ENCODE measurements around the gene C1QTNF6.
"Not testable (repeated sequence)": the region's sequence is repeated elsewhere in the genome, so short reads cannot be mapped to it uniquely, and the experiment has no call there.

Gene C1QTNF6

DNA sequence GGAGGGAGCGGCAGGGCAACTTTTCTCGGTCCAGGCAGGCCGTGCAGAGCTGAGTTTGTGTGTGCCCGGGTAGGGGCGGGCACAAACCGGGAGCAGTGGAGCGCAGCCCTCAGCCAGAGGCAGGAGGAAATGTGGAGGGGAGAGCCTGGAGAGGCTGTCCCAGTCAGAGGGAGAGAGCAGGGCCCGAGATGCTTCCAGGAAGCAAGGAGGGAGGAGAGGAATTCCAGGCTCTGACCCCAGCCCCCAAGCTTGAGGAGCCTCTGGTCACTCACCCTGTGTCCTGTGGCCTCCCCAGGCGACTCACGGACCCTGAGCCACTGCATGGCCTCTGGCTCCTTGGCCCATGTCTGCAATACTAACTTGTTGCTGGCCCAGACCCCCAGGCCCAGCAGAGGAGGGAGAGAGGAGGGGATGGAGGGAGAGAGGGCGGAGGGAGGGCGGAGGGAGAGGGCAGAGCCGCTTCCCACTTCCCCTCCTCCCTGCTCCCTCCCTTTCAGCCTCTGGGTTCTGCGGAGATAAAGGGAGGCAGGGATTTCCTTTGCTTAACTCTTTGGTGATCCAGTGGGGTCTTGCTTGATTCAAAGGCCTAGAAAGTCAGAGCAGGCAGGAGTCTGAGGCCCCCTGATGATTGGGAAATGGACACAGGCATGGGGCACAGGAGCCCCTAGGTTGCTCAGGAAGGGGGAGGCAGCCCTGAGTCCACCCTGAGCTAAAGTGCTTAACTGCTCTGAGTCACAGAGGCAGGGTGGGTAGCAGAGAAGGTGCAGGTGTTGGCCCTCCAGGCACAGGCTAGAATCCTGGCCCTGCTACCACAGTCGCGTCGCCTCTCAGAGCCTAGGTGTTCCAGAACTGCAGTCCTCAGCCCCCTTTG, at the start of gene C1QTNF6:
C1QTNF6 (minus strand) TSS at position 357 of the 871 bp plus-strand sequence; CDS start at position 323, 34 bp downstream.
- DNase-seq (ENCODE audit: insufficient read length, low spot score), result no peak
- FAIRE-seq, result no peak

DNA sequence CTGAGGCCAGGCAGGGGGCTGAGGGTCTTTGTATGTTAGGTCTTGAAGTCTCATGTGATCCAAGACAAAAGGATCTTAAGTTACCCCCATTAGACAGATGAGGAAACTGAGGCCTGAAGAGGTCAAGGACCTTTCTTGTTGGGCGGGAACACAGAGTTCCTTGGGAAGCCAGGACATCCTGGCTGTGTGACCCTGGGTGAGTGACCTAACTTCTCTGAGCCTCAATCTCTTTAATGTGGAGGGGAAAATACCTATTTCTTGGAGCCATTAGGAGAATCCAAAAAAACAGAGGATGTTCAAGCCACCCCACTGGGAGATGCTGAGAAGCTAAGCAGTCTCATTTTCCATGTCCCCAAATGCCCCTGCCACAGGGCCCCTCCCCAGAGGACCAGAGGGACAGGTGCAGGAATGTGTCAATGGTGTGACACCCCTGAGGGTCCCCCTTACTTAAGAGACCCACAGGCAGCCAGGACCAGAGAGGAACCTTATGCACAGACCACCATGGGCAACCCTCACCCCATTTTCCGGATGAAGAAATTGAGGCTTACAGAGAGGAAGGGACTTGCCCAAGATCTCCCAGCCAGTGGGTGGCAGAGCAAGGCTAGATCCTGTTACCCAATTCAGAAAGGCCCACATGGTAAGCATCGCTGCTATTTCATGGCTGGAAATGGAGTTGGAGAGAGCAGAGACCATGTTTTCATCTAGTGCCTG, 48.0 kb upstream of the C1QTNF6 start:
- FAIRE-seq (no peak), DNase-seq (ENCODE audit: insufficient read length, low spot score) (no peak)

DNA sequence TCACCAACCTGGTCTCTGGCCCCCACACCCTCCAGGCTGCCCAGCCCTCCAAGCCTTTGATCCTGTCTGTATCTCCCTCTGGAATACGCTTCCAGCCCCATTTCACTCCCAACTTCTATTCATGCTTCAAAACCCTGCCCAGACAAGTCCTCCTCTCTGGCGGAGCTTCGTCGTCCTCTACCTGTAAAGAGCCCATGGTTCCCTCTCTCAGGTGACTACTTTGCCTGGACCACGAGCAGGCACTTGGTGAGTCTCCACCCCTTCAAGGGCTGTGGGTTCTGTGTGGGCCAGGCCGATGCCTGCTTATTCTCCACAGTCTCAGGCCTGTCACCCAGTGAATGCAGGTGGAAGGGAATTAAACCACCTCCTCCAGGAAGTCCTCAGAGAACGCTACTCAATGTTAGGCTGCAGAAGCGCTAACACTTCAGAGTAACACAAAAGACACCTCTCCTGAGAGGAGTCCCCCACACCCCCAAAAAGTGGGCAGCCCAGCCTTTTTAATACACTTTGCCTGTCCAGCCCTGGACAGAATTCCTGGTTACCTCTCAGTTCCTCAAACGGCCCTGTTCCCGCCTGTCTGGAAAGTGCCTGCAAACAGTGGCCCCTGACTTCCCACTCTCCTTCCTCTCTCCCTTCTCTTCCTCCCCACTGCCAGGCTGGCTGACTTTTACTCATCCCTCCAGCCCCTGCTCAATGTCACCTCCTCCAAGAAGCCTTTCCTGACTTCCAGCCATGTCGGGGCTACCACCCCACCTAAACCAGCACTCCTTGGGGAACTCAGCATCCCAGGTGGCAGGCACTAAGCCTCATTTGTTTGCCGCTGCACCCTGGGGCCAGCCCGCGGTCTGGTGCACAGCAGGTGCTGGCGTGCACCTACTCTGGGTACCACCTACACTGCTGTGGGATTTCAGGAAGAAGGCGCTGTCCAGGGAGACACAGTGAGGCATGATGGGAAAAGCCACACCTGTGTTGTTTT, 47.0 kb upstream of the C1QTNF6 start:
- FAIRE-seq (no peak), DNase-seq (ENCODE audit: insufficient read length, low spot score) (no peak)

DNA sequence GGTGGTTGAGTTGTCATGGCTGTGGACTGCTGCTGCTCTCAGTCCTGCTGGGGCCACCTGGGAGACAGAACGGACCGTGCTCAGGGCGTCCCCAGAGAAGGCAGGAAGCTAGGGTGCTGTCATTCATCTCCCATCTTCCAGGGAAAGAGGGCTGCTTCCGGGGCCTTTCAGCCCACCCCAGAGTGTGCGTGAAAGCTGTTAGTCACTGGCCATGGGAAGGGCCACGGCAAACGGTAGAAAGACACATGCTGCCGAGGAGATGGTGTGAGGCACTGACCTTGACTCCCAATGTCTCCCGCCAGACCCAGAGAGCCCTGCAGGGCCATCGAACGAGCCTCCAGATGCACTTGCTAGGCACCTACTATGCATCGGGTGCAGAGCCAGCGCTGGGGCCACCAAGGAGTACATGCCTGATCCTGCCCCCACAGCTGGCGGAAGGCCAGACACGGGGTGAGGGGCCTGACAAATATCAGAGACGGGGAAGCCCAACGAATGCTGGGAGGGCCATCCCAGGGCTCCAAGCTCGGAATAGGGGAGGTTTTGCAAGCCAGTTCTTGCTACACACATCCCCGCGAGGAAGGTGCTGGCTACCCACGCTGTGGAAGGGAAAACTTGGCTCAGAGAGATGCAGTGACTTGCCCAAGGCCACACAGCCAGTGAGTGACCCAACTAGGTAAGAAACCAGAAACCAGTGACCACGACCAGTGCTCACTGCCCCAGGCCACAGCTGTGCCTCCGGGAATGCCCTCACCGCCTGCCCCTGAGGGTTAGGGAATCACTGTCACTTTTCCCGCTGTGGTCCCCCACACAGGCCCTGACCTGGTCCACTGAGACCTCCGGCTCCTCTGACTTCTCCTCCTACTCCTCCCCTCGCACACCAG, 45.9 kb upstream of the C1QTNF6 start:
- DNase-seq (ENCODE audit: insufficient read length, low spot score) (no peak), FAIRE-seq (no peak)

- not testable (repeated sequence) for DNase-seq (ENCODE audit: insufficient read length, low spot score); FAIRE-seq
These were observed 45.3 kb upstream of the C1QTNF6 start for GRCh38 chr22:37233371-37233750.

- DNase-seq (ENCODE audit: insufficient read length, low spot score), result no peak
- FAIRE-seq, result no peak
These were observed 44.3 kb upstream of the C1QTNF6 start for GRCh38 chr22:37232140-37232998.

DNA sequence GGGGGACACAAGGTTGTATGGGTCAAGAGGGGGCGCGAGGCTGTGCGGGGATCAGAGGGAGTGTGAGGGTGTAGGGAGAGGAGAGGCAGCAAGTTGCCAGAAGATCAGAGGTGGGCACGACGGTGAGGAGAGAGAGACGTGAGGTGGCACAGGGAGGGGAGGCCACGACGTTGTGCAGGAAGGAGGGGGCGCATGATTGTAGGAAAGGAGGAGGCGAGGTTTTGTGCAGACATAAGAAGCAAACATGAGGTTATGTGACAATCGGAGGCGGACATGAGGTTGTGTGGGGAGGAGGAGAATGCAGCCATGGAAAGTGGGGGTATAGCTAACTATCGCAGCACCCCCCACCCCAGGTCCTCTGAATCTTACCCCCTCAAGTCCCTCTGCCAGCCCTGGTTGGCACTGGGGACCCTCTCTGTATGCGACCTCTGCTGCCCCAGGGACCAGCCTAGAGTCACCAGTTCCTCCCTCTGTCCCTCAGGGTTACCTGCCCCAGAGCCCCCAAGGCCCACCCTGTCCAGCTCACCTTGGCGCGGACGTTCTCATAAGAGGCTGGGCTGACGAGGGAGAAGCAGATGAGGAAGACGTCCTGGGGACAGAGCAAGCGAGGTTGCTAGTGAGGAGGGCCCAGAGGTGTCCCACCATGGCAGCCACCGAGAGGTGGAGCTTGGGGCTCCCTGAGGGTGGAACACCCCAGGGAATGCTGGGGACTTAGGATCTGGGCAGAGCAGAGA, 43.5 kb upstream of the C1QTNF6 start:
- DNase-seq (ENCODE audit: insufficient read length, low spot score) (no peak), FAIRE-seq (no peak)

- no peak for DNase-seq (ENCODE audit: insufficient read length, low spot score)
- FAIRE-seq, result no peak
These were observed 42.8 kb upstream of the C1QTNF6 start for GRCh38 chr22:37230673-37231405.

DNA sequence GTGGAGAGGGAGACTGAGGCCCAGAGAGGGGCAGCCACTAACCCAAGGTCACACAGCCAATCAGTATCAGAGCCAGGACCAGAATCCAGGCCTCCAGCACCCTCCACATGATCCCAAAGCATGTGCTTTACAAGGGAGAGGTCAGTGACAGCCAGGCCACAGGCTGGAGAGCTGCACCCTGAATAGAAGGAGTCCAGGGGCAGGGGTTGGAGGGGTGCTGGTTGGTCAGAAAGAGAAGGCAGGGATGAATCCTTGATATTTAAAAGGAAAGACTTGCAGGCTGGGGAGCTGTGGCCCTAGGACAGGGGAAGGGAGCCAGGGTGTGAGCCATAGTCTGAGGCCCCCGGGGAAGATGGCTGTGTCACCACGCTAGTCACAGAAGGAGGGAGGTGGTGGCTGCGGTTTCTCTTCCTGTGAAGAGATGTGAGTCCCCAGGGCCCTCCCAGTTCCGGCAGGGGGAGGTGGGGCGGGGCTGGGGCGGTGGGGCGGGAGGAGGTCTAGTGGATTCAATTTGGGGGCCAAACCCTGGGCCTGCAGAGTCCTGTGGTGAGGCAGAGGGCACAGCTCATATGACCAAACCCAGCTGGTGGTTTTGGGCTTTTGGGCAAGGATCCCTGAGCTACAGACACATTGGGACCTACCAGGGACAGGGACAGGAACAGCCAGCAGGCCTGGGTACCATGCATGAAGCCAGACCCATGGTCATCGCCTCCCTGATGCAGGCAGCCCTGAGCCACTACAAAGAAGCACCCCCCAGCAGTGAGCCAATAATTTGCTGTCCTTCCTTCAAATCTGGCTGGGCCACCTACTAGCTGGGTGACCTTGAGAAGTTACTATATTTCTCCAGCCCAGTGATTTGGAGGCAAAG, 42.0 kb upstream of the C1QTNF6 start:
- FAIRE-seq (no peak), DNase-seq (ENCODE audit: insufficient read length, low spot score) (no peak)

DNA sequence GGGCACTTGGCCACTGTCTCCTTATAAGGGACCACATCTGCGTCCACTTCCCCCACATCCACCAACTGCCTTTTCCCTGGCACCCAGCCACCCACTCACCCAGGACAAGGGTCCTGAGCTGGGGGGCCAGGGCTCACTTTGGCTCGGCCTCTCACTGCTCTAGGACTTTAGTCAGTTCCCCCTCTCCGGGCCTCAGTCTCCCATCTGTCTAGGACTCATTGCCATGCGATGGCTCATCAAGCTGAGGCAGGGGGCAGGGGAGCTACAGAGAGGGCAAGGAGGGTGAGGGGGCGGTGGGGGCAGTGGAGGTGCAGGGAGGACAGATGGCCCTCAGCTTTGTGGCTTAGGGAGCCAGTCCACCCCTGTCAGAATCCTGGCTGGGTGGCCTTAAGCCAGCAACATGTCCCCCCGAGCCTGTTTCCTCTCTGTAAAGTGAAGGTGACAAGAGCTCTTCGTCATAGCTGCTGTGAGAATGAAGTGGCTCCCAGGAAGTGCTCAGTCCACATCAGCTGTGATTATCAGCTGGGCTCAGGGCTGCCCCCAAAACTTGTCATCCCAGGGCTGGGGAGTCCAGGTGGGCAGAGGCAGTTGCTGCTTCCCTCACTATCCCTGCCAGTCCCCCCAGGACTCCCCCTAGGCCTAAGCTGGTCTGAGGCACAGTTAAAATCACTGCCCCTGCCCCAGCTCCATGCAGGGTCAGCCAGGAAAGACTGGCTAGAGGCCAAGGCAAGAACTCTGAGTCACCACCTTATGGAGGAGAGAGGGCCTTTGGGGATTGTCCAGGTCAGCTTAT, 41.2 kb upstream of the C1QTNF6 start:
- FAIRE-seq, result no peak
- DNase-seq (ENCODE audit: insufficient read length, low spot score), result peak; percentile 54

DNA sequence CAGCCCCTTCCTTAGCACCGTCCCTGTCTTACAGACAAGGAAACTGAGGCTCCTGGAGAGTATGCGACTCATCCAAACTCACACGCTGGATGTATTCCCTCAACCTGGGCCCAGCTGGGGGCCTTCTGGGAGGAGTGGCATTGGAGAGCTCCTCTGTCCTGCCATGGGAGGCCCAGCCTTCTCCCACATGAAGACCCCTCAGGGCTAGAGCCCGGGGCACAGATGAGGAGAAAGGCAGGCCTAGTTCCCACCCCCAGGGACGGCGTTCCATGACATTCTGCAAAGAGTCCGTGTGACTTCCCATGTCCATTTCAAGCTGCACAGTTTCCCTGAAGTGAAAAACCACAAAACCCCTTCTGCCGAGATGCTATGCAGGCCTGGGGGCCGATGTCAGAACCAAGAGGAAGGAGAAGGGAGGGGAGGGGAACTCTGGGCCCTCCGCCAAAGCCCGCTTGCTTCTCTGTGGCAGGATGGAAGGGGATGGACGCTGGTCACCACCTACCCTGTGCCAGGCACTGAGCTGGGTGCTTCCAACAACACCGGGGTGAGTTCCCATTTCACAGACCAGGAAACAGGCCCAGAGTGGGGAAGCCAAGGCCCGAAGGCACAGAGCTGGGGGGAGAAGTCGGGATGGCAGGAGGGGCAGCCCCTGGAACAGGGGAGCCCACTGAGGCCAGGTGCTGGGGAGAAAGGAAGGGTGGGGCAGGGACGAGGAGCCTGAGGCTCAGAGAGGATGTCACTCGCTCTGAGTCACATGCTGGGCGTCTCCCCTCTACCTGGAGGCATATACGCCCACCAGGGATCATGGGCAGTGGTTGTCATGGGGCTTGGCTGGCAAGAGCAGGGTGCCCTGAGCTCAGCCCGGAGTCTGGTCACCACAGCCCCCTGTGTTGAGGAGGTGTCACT, 40.3 kb upstream of the C1QTNF6 start:
- FAIRE-seq (no peak), DNase-seq (ENCODE audit: insufficient read length, low spot score) (no peak)

- FAIRE-seq (no peak), DNase-seq (ENCODE audit: insufficient read length, low spot score) (no peak)
These were observed 38.5 kb upstream of the C1QTNF6 start for GRCh38 chr22:37226514-37226913.

DNA sequence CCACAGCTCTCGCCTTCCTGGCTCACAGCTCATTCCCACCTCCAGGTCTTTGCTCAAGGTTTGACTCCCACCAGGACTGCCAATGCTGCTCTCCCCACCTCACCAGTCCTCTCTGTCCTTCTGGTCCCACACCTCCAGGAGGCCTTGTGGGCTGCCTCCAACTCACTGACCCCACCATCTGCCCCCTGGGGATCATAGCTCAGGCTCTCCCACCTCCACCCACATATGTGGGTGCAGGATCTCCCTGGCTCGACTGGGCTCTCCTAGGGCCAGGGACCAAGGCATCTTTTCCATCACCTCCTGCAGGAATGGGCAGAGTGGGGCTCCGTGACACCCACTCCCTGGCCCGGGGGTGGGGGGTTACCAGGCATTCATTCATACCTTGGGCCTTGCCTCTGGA, 38.0 kb upstream of the C1QTNF6 start:
- FAIRE-seq, result no peak

GRCh38 chr22:37225481-37225880, 37.4 kb upstream of the C1QTNF6 start:
- no peak for DNase-seq (ENCODE audit: insufficient read length, low spot score)
- FAIRE-seq, result no peak

More for the DNA sequence above, 38.0 kb upstream of the C1QTNF6 start:
- no peak for DNase-seq (ENCODE audit: insufficient read length, low spot score)
